SJCRH30 (cell line): Measurements from ENCODE around the gene YWHAE. TPM values are rescaled to one million over a fixed set of nuclear protein-coding genes. Genes with fewer than 3 reads are reported as not detected.
"Not testable (repeated sequence)": the region's sequence is repeated elsewhere in the genome, so short reads cannot be mapped to it uniquely, and the experiment has no call there.

Source experiments
- DNase-seq, 2 experiments: peaks; one replicate each; pipeline ENCODE4 v3.0.0-alpha.2; 2015 to 2020
- H3K27ac ChIP-seq: fragments of 250-450 bp; sonication (Bioruptor Pico); 2 replicates; pipeline ENCODE4 v1.5.1; 2020; ENCODE audit warnings: mild to moderate bottlenecking, moderate library complexity
- H3K27me3 ChIP-seq: fragments of 250-450 bp; sonication (Bioruptor Pico); 2 replicates; pipeline ENCODE4 v1.5.1; 2020; ENCODE audit warnings: mild to moderate bottlenecking, moderate library complexity
- H3K36me3 ChIP-seq: fragments of 250-450 bp; sonication (Bioruptor Pico); 2 replicates; pipeline ENCODE4 v1.5.1; 2020; ENCODE audit warnings: mild to moderate bottlenecking, moderate library complexity
- H3K4me1 ChIP-seq: fragments of 250-450 bp; sonication (Bioruptor Pico); 2 replicates; pipeline ENCODE4 v1.5.1; 2020; ENCODE audit warnings: mild to moderate bottlenecking, moderate library complexity
- H3K4me3 ChIP-seq: fragments of 250-450 bp; sonication (Bioruptor Pico); 2 replicates; pipeline ENCODE4 v1.5.1; 2020; ENCODE audit warnings: mild to moderate bottlenecking, moderate library complexity
- H3K9me3 ChIP-seq: fragments of 250-450 bp; sonication (Bioruptor Pico); replicated peaks from 2 replicates; pipeline ENCODE4 v1.5.1; 2020; ENCODE audit warnings: mild to moderate bottlenecking, moderate library complexity
- total RNA-seq: library from RNA; depleted of rRNA; stranded (reverse); fragments of >200 nt; shearing (Covaris generic); gene quantifications from 2 replicates; pipeline ENCODE4 v1.2.3, GENCODE V29; 2014; rRNA removed

The YWHAE gene
- total RNA-seq, result 471 and 592 TPM in 2 replicates

GRCh38 chr17:1399679-1400512 lies at the start of gene YWHAE:
YWHAE (minus strand) TSS chr17:1400222; CDS start chr17:1400110, 112 bp downstream.
- Histone ChIP-seq H3K27me3 (no peaks in the 10 kb centered on the region), H3K36me3 (peaks cover 17% of the 10 kb centered on the region), H3K9me3 (no peaks in the 10 kb centered on the region), H3K27ac (peak within 1 kb of the TSS; percentile 95), H3K4me3 (peak within 1 kb of the TSS; percentile 91), H3K4me1 (no peaks in the 10 kb centered on the region)
- peak; percentile 94 for DNase-seq

GRCh38 chr17:1449412-1449967 lies 49.5 kb upstream of the YWHAE start:
- Histone ChIP-seq H3K36me3 (peaks cover 2% of the 10 kb centered on the region; the same call in 1 of the 2 replicates), H3K27me3 (no peaks in the 10 kb centered on the region), H3K4me1 (no peaks in the 10 kb centered on the region), H3K27ac (no peak overlapping the region), H3K4me3 (no peak overlapping the region), H3K9me3 (no peaks in the 10 kb centered on the region)
- no peak for DNase-seq

- Histone ChIP-seq H3K4me1 (no peaks in the 10 kb centered on the region), H3K9me3 (no peaks in the 10 kb centered on the region), H3K27me3 (no peaks in the 10 kb centered on the region), H3K4me3 (no peak overlapping the region), H3K27ac (no peak overlapping the region), H3K36me3 (0 out of 2 replicates have a peak, but pooled peaks cover 2% of the 10 kb centered on the region)
- no peak for DNase-seq
Observed at GRCh38 chr17:1447052-1447451, 47.0 kb upstream of the YWHAE start.

- Histone ChIP-seq H3K9me3 (no peaks in the 10 kb centered on the region), H3K27me3 (no peaks in the 10 kb centered on the region), H3K4me1 (no peaks in the 10 kb centered on the region), H3K27ac (no peak overlapping the region), H3K4me3 (no peak overlapping the region), H3K36me3 (0 out of 2 replicates have a peak, but pooled peaks cover 2% of the 10 kb centered on the region)
- no peak for DNase-seq
Observed at GRCh38 chr17:1446201-1446600, 46.2 kb upstream of the YWHAE start.

- not testable (repeated sequence) for H3K36me3 ChIP-seq, H3K27ac ChIP-seq, DNase-seq, H3K4me3 ChIP-seq, H3K27me3 ChIP-seq, H3K9me3 ChIP-seq, H3K4me1 ChIP-seq
Observed at GRCh38 chr17:1445695-1446094, 45.7 kb upstream of the YWHAE start.

GRCh38 chr17:1442721-1443120 lies 42.7 kb upstream of the YWHAE start:
- not testable (repeated sequence) for DNase-seq, H3K27ac ChIP-seq, H3K36me3 ChIP-seq, H3K27me3 ChIP-seq, H3K9me3 ChIP-seq, H3K4me3 ChIP-seq, H3K4me1 ChIP-seq

- no peaks in the 10 kb centered on the region for H3K27me3 ChIP-seq
- H3K27ac ChIP-seq, result no peak overlapping the region
- H3K9me3 ChIP-seq, result no peaks in the 10 kb centered on the region
- no peaks in the 10 kb centered on the region for H3K4me1 ChIP-seq
- H3K4me3 ChIP-seq, result no peak overlapping the region
- 0 out of 2 replicates have a peak, but pooled peaks cover 2% of the 10 kb centered on the region for H3K36me3 ChIP-seq
- no peak for DNase-seq
Observed at GRCh38 chr17:1442187-1442586, 42.2 kb upstream of the YWHAE start.

GRCh38 chr17:1440921-1441320 lies 40.9 kb upstream of the YWHAE start:
- no peak overlapping the region for H3K4me3 ChIP-seq
- no peaks in the 10 kb centered on the region for H3K27me3 ChIP-seq
- peaks cover 10% of the 10 kb centered on the region for H3K36me3 ChIP-seq
- no peaks in the 10 kb centered on the region for H3K4me1 ChIP-seq
- no peak for DNase-seq
- H3K9me3 ChIP-seq, result no peaks in the 10 kb centered on the region
- no peak overlapping the region for H3K27ac ChIP-seq

- Histone ChIP-seq H3K36me3 (peaks cover 19% of the 10 kb centered on the region), H3K4me1 (no peaks in the 10 kb centered on the region), H3K4me3 (no peak overlapping the region), H3K9me3 (no peaks in the 10 kb centered on the region), H3K27me3 (no peaks in the 10 kb centered on the region), H3K27ac (no peak overlapping the region)
- DNase-seq, result no peak
Observed at GRCh38 chr17:1438593-1439083, 38.6 kb upstream of the YWHAE start.

- Histone ChIP-seq H3K4me1 (no peaks in the 10 kb centered on the region), H3K27ac (no peak overlapping the region), H3K36me3 (peaks cover 22% of the 10 kb centered on the region), H3K4me3 (no peak overlapping the region), H3K9me3 (no peaks in the 10 kb centered on the region), H3K27me3 (no peaks in the 10 kb centered on the region)
- DNase-seq, result no peak
Observed at GRCh38 chr17:1435326-1435725, 35.3 kb upstream of the YWHAE start.

- H3K9me3 ChIP-seq, result no peaks in the 10 kb centered on the region
- no peaks in the 10 kb centered on the region for H3K4me1 ChIP-seq
- no peak overlapping the region for H3K27ac ChIP-seq
- peaks cover 22% of the 10 kb centered on the region for H3K36me3 ChIP-seq
- no peak overlapping the region for H3K4me3 ChIP-seq
- H3K27me3 ChIP-seq, result no peaks in the 10 kb centered on the region
- no peak for DNase-seq
Observed at GRCh38 chr17:1434150-1434549, 34.1 kb upstream of the YWHAE start.

- Histone ChIP-seq H3K27me3 (no peaks in the 10 kb centered on the region), H3K36me3 (peaks cover 21% of the 10 kb centered on the region)
- no peak for DNase-seq
Observed at GRCh38 chr17:1431631-1432104, 31.6 kb upstream of the YWHAE start.

GRCh38 chr17:1423456-1424135 lies 23.6 kb upstream of the YWHAE start:
- Histone ChIP-seq H3K27me3 (no peaks in the 10 kb centered on the region), H3K36me3 (peaks cover 9% of the 10 kb centered on the region), H3K4me1 (no peaks in the 10 kb centered on the region), H3K4me3 (no peak overlapping the region), H3K9me3 (no peaks in the 10 kb centered on the region), H3K27ac (no peak overlapping the region)
- DNase-seq, result no peak

More at GRCh38 chr17:1431631-1432104, 31.6 kb upstream of the YWHAE start:
- no peaks in the 10 kb centered on the region for H3K9me3 ChIP-seq
- H3K4me3 ChIP-seq, result no peak overlapping the region
- no peaks in the 10 kb centered on the region for H3K4me1 ChIP-seq
- H3K27ac ChIP-seq, result no peak overlapping the region

GRCh38 chr17:1422885-1423284 lies 22.9 kb upstream of the YWHAE start:
- Histone ChIP-seq H3K27ac (no peak overlapping the region), H3K9me3 (no peaks in the 10 kb centered on the region), H3K36me3 (peaks cover 9% of the 10 kb centered on the region), H3K4me1 (no peaks in the 10 kb centered on the region), H3K27me3 (no peaks in the 10 kb centered on the region), H3K4me3 (no peak overlapping the region)
- DNase-seq, result peak in 1 of 2 experiments; percentile 10

GRCh38 chr17:1421470-1421869 lies 21.4 kb upstream of the YWHAE start:
- DNase-seq, result no peak
- Histone ChIP-seq H3K4me1 (no peaks in the 10 kb centered on the region), H3K27me3 (no peaks in the 10 kb centered on the region), H3K27ac (no peak overlapping the region), H3K36me3 (peaks cover 9% of the 10 kb centered on the region), H3K4me3 (no peak overlapping the region), H3K9me3 (no peaks in the 10 kb centered on the region)
